ENCODE results near the gene PPP1R36.
A peak's percentile ranks its signal among the peaks of the same experiment; 100 is the strongest.
"Not testable (repeated sequence)": the region's sequence is repeated elsewhere in the genome, so short reads cannot be mapped to it uniquely, and the experiment has no call there.

PPP1R36 gene

DNA sequence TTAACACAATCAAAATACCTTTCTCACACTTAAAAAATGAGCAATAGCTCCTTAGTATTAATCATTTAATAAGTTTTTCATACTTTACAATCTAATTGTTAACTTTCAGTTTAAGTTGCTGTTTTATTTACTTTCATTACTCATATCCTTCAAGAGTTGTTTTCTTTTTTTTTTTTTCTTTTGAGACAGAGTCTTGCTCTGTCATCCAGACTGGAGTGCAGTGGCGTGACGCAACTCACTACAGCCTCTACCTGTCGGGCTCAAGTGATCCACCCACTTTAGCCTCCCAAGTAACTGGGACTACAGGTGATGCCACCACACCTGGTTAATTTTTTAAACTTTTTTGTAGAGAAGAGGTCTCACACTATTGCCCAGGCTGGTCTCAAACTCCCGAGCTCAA lies 29.1 kb upstream of the PPP1R36 start:
- DNase-seq, result no peak

DNA sequence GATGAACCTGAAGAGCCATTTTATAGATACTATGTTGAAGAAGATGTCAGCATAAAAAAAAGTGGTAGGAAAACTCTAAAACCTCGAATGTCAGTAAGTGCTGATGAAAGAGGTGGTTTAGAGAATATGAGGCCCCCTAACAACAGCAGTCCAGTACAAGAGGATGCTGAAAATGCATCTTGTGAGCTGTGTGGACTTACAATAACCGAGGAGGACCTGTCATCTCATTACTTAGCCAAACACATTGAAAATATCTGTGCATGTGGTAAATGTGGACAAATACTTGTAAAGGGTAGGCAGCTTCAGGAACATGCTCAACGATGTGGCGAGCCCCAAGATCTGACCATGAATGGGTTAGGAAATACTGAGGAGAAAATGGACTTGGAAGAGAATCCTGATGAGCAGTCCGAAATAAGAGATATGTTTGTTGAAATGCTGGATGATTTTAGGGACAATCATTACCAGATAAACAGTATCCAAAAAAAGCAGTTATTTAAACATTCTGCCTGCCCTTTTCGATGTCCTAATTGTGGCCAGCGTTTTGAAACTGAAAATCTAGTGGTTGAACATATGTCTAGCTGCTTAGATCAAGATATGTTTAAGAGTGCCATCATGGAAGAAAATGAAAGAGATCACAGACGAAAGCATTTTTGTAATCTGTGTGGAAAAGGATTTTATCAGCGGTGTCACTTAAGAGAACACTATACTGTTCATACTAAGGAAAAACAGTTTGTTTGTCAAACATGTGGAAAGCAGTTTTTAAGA lies 27.0 kb upstream of the PPP1R36 start:
- DNase-seq, result no peak

DNA sequence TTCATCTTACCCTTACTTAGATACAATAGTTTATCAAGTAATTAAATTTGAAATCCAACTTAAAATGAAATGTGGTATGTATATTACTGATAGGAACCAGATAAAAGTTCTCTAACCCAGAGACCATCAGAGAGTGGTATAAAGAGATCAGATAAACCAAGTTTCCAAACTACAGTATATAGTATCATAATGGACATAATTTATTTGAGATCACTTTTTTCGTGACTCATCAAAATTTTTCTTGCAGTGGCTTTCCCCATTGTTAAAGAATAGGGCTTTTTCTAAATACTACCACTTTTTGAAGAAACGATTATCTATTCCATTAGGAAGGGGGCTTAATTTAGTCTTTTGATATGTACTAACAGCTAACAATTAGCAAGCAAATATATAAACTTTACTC lies 24.4 kb upstream of the PPP1R36 start:
- DNase-seq, result no peak

DNA sequence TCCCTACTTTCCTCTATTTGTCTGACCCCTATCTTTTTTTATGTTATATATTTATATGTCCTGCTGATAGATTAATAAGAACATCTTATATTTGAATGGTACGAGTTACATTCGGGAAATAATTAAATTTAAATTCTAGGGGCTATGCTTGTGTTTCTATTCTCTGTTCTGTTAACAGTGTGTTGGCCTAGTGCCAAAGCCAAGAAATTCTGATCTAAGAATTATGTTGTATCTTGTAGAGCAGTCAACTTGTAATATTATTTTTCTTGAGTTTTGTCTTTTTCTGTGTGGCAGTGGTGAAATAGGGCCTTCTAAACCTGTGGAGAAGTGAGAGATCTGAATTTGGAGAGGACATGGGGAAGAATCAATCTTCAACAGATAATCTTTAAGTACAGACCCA lies 18.2 kb upstream of the PPP1R36 start:
- no peak for DNase-seq

DNA sequence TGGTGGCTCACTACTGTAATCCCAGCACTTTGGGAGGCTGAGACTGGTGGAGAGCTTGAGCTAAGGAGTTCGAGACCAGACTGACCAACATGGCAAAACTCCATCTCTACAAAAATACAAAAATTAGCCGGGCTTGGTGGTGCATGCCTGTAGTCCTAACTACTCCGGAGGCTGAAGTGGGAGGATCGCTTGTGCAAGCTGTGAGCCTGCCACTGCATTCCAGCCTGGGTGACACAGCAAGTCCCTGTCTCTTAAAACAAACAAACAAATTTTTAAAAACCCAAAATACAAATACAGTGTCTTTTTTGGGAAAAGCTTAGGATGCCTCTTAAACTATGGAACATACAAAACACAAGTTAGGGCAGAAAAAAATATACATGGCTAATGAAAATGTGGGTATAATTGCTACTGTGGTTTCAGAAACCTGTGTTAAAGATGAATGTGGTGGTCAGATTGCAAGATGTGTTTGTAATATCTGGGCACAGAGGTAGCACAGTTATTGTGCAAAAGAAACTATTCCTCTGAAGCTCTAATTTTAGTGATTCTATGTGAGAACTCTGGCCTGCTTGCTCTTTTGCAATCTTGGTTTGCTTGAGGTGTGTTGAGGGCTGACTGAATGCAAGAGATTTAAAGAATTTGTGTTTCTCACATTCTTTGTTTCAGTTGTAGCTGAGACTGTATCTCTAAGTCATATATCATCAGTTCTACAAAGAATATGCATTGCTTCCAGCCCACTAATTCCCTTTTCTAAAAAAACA lies 13.1 kb upstream of the PPP1R36 start:
- no peak for DNase-seq

DNA sequence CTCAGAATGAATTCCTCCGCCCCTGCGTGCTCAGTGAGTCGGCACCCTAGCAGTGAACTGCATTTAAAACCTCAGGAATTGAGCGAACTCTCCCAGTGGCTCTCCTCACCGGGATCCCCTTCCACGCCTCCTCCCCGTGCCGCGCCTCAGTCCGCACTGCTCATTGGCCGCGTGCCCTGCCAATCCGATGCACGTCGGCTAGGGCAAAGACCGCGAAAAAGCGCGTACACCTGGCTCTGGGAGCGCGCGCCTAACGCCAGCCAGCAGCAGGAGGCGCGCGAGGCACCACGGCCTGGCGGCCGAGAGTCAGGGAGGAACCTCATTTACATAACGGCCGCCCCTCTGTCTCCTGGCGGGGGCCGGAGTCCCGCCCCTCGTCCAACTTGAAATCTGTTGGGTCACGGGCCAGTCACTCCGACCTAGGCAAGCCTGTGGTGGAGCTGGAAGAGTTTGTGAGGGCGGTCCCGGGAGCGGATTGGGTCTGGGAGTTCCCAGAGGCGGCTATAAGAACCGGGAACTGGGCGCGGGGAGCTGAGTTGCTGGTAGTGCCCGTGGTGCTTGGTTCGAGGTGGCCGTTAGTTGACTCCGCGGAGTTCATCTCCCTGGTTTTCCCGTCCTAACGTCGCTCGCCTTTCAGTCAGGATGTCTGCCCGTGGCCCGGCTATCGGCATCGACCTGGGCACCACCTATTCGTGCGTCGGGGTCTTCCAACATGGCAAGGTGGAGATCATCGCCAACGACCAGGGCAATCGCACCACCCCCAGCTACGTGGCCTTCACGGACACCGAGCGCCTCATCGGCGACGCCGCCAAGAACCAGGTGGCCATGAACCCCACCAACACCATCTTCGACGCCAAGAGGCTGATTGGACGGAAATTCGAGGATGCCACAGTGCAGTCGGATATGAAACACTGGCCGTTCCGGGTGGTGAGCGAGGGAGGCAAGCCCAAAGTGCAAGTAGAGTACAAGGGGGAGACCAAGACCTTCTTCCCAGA lies 9.3 kb upstream of the PPP1R36 start, which contains the start of gene HSPA2:
TSS of gene HSPA2 (plus strand) at position 534 of the 995 bp plus-strand sequence. CDS start at position 643, 109 bp downstream.
- DNase-seq, result no peak

DNA sequence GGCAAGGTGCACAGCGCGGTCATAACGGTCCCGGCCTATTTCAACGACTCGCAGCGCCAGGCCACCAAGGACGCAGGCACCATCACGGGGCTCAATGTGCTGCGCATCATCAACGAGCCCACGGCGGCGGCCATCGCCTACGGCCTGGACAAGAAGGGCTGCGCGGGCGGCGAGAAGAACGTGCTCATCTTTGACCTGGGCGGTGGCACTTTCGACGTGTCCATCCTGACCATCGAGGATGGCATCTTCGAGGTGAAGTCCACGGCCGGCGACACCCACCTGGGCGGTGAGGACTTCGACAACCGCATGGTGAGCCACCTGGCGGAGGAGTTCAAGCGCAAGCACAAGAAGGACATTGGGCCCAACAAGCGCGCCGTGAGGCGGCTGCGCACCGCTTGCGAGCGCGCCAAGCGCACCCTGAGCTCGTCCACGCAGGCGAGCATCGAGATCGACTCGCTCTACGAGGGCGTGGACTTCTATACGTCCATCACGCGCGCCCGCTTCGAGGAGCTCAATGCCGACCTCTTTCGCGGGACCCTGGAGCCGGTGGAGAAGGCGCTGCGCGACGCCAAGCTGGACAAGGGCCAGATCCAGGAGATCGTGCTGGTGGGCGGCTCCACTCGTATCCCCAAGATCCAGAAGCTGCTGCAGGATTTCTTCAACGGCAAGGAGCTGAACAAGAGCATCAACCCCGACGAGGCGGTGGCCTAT lies 8.3 kb upstream of the PPP1R36 start:
- no peak for DNase-seq

DNA sequence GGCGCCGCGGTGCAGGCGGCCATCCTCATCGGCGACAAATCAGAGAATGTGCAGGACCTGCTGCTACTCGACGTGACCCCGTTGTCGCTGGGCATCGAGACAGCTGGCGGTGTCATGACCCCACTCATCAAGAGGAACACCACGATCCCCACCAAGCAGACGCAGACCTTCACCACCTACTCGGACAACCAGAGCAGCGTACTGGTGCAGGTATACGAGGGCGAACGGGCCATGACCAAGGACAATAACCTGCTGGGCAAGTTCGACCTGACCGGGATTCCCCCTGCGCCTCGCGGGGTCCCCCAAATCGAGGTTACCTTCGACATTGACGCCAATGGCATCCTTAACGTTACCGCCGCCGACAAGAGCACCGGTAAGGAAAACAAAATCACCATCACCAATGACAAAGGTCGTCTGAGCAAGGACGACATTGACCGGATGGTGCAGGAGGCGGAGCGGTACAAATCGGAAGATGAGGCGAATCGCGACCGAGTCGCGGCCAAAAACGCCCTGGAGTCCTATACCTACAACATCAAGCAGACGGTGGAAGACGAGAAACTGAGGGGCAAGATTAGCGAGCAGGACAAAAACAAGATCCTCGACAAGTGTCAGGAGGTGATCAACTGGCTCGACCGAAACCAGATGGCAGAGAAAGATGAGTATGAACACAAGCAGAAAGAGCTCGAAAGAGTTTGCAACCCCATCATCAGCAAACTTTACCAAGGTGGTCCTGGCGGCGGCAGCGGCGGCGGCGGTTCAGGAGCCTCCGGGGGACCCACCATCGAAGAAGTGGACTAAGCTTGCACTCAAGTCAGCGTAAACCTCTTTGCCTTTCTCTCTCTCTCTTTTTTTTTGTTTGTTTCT lies 7.6 kb upstream of the PPP1R36 start:
- DNase-seq, result no peak

DNA sequence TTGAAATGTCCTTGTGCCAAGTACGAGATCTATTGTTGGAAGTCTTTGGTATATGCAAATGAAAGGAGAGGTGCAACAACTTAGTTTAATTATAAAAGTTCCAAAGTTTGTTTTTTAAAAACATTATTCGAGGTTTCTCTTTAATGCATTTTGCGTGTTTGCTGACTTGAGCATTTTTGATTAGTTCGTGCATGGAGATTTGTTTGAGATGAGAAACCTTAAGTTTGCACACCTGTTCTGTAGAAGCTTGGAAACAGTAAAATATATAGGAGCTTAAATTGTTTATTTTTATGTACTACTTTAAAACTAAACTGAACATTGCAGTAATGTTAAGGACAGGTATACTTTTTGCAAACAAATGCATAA lies 6.9 kb upstream of the PPP1R36 start:
- DNase-seq, result no peak

DNA sequence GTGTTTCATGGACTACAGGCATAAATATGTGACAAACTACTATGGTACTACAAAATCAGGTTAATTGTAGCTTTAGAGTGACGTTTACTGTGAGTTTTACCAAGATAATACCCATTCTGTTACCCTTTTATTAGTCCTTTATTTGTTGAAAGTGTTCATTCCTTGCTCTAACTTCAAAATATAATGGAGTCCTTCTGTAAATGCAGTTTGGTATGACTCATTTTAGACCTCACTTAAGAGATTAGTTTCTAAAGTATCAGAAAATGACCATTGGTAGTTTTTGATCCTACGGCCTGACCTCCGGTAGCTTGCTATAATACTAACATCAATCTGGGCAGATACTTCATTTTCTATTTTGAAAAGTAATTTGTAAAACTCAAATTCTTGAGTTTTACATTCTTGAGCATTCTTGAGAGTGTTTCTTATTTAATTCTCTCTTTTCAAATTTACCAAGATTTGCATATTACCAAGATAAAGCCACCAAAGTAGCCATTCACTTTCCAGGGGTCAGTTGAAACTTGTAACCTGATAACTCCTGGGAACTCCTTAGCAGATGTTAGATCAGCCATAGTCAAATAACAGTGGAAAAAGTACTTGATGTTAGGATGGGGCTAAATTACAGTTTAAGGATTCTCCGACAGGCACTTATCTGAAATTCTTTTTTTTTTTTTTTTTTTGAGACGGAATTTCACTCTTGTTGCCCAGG lies 5.0 kb upstream of the PPP1R36 start:
- no peak for DNase-seq

DNA sequence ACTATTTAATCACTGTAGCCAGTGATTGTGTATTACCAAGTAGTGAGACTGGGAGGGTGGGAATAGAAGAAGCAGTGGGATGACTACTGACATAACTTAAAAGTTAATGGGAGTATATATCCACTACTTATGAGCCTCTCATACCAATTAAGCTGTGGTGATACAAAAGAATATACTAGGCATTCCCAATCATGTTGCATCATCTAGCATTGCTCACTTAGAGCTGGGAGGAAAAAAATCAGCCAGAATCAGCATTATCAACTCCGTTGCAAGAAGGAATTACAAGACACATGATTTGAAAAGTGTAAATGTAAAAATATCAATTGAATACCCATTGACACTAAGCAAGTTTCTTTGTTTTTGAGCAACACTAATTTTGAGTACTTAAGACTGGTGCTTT lies 745 bp upstream of the PPP1R36 start:
- DNase-seq, result no peak

DNA sequence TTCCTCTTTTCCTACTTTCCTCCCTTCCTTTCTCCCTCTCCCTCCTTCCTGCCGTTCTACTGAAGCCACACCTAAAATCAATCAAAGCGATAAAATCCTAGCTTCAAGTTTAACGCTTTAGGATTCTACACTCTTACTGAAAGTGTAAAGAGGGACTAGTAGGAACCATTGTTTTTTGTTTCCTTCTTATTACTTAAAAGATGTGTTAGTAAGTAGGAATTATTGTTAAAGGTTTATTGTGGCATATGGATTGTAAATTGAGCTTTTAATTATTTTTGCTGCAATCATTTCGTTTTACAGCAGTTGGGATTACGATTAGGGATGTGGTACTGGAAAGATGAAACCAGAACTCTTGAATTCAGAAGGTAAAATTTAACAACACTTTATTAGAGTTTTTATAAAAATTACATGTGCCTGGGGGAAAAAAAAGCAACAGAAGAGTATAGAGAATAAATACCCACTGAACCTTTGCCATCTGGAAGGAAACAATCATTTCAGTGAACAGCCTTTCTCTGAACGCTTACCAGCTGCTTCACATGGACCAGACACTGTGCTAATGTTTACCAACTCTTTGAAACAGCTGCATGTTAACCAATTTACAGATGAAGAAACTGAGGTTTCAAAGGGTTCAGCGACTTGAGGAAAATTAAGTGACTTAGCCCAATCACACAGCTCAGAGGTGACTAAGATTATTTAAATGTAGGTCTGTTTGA lies 1.0 kb downstream of the PPP1R36 start:
- peak; percentile 51 for DNase-seq

DNA sequence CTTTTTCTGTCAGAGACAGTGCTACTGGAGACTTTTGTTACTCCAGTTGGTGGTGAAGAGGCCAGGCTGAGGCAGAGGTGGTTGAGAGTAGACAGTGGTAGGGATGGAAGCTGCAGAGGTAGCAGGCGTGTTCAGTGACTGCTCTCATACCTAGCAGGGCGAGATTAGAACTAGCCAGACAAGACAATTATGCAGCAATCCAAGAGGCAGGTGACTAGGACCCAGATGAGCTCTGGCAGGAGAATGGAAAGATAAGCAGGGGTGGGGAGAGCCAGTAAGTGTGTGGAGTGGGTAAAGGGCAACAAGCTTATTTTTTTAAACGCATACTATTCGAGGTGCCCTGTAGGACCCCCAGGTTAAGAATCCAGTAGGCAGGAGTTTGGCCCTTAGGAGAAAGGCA lies 4.8 kb downstream of the PPP1R36 start:
- no peak for DNase-seq

DNA sequence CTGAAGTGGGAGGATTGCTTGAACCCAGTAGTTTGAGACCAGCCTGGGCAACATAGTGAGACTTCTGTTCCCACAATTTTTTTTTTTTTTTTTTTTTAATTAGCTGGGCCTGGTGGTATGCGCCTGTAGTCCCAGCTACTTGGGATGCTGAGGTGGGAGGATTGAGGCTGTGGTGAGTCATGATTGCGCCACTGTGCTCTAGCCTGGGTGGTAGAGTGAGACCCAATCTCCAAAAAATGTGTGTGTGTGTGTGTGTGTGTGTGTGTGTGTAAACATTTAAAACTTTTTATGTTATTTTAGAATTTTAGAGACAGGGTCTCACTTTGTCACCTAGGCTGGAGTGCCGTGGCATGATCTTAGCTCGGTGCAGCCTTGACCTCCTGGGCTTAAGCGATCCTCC lies 6.8 kb downstream of the PPP1R36 start:
- no peak for DNase-seq

DNA sequence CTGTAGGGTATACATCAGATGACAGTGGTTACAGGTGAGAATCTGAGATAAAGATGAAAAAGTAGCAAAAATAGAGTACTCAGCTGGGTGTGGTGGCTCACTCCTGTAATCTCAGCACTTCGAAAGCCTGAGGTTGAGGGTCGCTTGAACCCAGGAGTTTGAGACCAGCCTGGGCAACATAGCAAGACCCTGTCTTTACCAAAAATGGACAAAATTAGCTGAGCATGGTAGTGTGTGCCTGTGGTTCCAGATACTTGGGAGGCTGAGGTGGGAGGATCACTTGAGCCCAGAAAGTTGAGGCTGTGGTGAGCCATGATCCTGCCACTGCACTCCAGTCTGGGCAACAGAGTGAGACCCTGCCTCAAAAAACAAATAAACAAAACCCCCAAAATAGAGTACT lies 8.5 kb downstream of the PPP1R36 start:
- not testable (repeated sequence) for DNase-seq

DNA sequence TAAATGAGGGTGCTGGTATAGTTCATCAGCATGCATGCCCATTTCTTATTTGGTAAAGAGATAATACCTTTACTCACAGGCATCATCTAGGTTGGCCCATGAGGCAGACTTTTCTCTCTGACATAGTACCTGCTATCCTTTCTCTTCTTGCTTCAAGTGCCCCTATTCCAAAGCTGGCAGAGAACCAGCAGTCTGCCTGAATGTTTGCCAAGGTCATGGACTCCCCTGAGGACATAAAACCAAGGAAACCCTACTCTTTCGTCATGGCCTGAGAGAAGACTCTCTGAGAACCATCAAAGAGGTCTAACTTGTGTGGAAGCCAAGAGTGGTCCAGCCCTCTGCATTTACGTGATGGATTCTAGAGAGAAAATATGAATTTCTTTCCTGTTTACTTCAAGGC lies 11.9 kb downstream of the PPP1R36 start:
- DNase-seq, result peak; percentile 45

DNA sequence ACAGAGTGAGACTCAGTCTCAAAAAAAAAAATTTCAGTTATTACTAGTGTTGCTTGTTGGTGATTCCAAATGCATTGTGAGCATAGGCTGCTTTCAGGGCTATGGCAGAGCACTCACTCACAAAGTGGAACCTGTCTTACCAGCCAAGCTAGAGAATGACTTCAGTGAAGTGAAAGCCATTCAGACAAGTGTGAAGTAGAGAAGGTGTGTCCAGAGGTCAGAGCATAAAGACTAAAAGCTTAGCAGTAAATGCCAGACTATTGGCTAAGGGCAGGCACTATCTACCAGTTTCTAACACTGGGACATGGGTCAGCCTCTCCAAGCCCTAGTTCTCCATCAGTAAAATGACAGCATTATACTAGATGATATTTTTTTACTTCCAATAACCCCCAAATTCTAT lies 12.7 kb downstream of the PPP1R36 start:
- DNase-seq, result no peak

DNA sequence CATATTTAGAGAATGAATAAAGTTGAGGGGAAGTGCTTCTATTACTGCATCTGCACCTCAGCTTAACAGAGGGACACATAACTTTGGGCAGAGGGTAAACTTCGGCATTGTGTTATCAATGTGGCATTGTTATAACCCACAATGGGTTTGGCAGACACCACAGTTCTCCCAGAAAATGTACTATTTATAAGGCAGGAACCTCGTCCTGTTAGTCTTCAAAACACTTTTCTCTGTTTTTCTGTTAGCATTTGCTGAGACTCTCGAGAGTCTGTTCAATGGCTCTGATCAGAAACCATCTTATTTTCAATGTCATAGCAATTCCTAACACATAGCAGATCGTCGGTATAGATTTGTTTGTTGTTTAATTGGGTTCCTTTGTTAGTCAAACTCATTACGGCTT lies 13.9 kb downstream of the PPP1R36 start:
- no peak for DNase-seq

DNA sequence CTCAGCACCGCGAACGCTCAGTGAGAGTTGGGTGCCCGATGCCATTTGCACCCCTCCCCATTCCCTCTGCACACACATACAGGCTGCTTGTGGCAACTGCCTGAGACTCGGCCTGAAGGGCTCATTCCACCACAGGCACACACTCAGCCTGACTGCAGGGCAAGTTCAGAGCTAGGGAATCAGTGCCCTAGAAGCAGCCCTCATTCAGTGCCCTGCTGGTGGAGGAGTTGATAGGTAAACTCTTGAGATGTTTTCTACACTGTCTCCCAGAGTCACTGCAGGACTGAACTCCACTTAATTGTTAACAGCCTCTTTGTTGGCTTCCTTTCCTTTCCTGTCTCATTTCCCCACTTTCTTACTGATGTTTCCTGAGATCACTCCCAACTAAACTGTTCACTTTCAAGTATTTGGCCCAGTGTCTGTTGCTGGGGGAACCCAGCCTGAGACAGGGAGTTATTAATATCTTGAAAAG lies 16.9 kb downstream of the PPP1R36 start:
- DNase-seq, result no peak

DNA sequence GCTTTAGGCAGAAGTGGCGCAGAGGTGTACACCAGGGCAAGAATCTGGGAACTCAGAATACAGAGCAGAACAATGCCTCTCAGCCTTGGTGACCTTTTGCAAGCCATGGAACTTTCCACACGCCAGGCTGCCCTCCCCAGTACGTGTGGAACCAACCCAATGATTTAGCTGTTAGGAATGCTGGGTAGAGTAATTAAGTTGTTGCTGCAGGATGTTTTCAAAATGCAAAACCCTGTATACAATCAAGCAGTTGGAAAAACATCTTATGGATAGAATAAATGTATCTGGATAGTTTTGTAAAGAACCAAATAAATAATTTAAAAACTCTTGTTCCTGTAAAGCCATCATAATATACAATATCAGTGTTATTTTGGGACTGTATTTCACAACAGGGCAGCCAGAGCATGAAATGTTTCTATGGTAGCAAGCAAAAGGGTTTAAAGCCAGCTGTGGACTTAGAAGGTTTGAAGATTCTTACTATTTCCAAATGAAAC lies 19.4 kb downstream of the PPP1R36 start:
- DNase-seq, result no peak

All from NCI-H1105 treated with DMSO at 0.1 percent for 48 hours (cell line).